A673 (cell line): ENCODE results near the gene SGO2. TPM values are rescaled to one million over a fixed set of nuclear protein-coding genes. Genes with fewer than 3 reads are reported as not detected.

Experiments used
- total RNA-seq: library from RNA; stranded (reverse); gene quantifications from 2 replicates; pipeline ENCODE4 v1.2.3, GENCODE V29; 2021

Gene SGO2
- total RNA-seq, 1 experiment from 2014 or later: 37.3 TPM

Other genes with a start within 250 kb of the SGO2 start
- gene SPATS2L, start 219.5 kb upstream of the SGO2 start, total RNA-seq: 10.0 and 13.7 TPM in 2 replicates
- 12.2 and 15.6 TPM in 2 replicates for gene KCTD18, start 16.1 kb upstream of the SGO2 start, total RNA-seq
- 2.4 and 3.1 TPM in 2 replicates for gene AOX1, start 59.8 kb downstream of the SGO2 start, total RNA-seq